Activated T-cell treated with anti-CD3 and anti-CD28 coated beads, Interleukin-2, amount 50 U/mL, for 24 hours (primary cell): Measurements from ENCODE around the gene BRD4.

Experiments used
- DNase-seq: peaks from one replicate; pipeline ENCODE4 v3.0.0-alpha.2; 2020
- H3K27ac Mint-ChIP-seq: 2 replicates; pipeline ENCODE4 v1.8.0; 2020; ENCODE audit warnings: mild to moderate bottlenecking, mixed read lengths
- H3K27me3 Mint-ChIP-seq: 2 replicates; pipeline ENCODE4 v1.8.0; 2020; ENCODE audit warnings: mixed read lengths
- H3K36me3 Mint-ChIP-seq: 2 replicates; pipeline ENCODE4 v1.8.0; 2020; ENCODE audit warnings: low read depth, mixed read lengths
- H3K4me1 Mint-ChIP-seq: 2 replicates; pipeline ENCODE4 v1.8.0; 2020; ENCODE audit warnings: low read depth, mixed read lengths
- H3K4me3 Mint-ChIP-seq: 2 replicates; pipeline ENCODE4 v1.8.0; 2020; ENCODE audit warnings: mild to moderate bottlenecking, moderate library complexity, mixed read lengths
- H3K9me3 Mint-ChIP-seq: 2 replicates; pipeline ENCODE4 v1.8.0; 2020; ENCODE audit warnings: mixed read lengths

BRD4 gene

GRCh38 chr19:15195371-15196334 lies 136.7 kb downstream of the BRD4 start:
- Mint-ChIP-seq H3K27me3 (peaks cover 73% of the 10 kb centered on the region), H3K4me1 (peaks cover 14% of the 10 kb centered on the region), H3K4me3 (no peak overlapping the region), H3K27ac (no peak overlapping the region), H3K9me3 (no peaks in the 10 kb centered on the region), H3K36me3 (no peaks in the 10 kb centered on the region)
- DNase-seq, result peak; percentile 47

DNA sequence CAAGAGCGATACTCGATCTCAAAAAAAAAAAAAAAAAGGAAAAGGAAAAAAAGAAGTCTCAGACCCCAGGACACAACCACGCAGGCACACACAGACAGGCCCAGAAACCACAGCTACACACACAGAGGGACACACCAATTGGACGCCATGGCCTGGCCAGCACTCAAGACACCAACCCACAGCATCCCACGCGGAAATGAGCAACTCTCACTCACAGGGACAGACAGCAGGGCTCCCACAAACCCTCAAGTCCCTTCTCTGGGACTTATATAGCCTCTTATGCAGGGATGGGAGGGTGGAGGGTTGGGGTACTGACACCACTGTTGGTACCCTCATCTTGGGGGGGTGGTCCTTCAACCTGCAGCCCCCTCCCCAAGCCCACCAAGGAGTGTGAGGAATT lies 137.4 kb downstream of the BRD4 start:
- Mint-ChIP-seq H3K27ac (no peak overlapping the region), H3K4me3 (no peak overlapping the region), H3K4me1 (peaks cover 14% of the 10 kb centered on the region), H3K27me3 (peaks cover 73% of the 10 kb centered on the region), H3K36me3 (no peaks in the 10 kb centered on the region), H3K9me3 (no peaks in the 10 kb centered on the region)
- DNase-seq, result no peak

DNA sequence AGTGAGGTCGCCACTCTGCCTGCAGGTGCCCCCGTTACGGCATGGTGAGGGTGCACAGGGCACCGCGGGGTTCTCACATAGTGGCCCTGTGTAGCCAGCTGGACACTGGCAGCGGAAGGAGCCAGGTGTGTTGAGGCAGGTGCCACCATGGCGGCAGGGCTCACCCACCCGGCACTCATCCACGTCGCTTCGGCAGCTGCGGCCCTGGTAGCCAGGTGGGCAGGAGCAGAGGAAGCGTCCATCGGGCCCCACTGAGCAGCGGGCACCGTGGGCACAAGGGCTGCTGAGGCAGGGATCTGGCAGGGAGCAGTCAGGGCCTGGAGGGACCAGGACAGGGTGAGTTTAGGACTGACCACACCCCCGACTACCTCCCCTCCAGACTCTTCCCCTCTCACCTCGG lies 140.4 kb downstream of the BRD4 start:
- no peak overlapping the region for H3K27ac Mint-ChIP-seq
- no peak for DNase-seq
- H3K9me3 Mint-ChIP-seq, result no peaks in the 10 kb centered on the region
- H3K4me3 Mint-ChIP-seq, result no peak overlapping the region
- peaks cover 53% of the 10 kb centered on the region for H3K27me3 Mint-ChIP-seq
- peaks cover 8% of the 10 kb centered on the region for H3K4me1 Mint-ChIP-seq
- H3K36me3 Mint-ChIP-seq, result no peaks in the 10 kb centered on the region

DNA sequence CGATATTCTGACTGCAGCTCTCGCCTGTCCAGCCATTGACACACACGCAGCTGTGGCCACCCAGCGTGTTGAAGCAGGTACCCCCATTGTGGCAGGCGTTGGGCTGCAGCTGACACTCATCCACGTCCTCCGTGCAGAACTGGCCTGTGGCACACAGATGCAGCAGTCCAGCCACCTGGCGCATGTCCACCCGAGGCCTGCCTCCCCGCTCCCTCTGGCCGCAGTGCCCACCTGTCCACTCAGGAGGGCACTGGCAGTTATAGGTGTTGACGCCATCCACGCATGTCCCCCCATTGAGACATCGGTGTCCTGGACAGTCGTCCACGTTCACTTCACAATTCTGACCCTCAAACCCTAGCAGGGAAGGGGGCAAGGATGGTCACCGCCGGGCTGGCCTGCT lies 140.8 kb downstream of the BRD4 start:
- DNase-seq, result no peak
- H3K36me3 Mint-ChIP-seq, result no peaks in the 10 kb centered on the region
- peaks cover 48% of the 10 kb centered on the region for H3K27me3 Mint-ChIP-seq
- H3K4me1 Mint-ChIP-seq, result peaks cover 8% of the 10 kb centered on the region
- no peak overlapping the region for H3K27ac Mint-ChIP-seq
- H3K9me3 Mint-ChIP-seq, result no peaks in the 10 kb centered on the region
- no peak overlapping the region for H3K4me3 Mint-ChIP-seq

GRCh38 chr19:15188851-15189250 lies 143.5 kb downstream of the BRD4 start:
- Mint-ChIP-seq H3K36me3 (no peaks in the 10 kb centered on the region), H3K4me3 (no peak overlapping the region), H3K4me1 (no peaks in the 10 kb centered on the region), H3K9me3 (no peaks in the 10 kb centered on the region), H3K27ac (no peak overlapping the region), H3K27me3 (peaks cover 28% of the 10 kb centered on the region)
- no peak for DNase-seq

DNA sequence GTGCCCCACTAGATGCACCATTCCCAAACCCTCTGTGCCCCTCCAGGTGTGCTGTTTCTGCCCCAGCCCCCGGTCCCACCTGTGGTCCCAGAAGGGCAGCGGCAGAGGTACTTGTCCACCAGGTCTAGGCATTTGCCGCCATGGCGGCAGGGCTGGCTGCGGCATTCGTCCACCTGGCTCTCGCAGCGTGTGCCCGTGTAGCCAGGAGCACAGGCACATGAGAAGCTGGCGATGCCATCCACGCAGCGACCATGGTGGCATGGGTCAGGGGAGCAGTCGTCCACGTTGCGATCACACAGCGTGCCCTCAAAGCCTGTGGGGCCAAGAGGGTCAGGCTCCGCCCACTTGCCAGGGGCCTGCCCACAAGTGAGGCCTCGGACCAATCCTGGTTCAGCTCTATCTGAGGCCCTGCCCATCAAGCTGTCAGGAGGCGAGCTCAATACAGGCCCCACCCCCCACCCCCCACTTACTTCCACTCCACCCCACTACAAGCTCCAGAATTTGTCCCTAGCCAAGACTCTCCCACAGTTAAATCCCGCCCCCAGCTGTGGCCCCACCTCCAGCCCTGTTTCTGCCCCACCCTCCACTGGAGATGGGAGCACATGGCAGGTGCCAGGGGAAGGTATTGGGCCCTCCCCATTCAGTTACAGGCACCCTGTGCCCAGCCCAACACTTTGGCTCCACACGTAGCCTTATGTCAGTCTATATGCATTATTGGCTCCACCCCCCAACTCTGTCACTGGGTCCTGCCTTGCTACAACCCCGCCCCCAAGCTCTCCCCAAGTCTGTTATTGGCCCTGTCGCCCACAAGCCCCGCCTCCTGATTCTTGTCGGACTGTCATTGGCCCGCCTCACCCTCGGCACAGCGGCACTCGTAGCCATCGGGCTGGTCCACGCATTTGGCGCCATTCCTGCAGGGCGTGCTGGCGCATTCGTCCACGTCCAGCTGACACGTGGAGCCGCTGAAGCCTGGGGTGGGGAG lies 145.0 kb downstream of the BRD4 start:
- Mint-ChIP-seq H3K27ac (no peak overlapping the region), H3K27me3 (peaks cover 16% of the 10 kb centered on the region), H3K36me3 (no peaks in the 10 kb centered on the region), H3K4me1 (no peaks in the 10 kb centered on the region), H3K4me3 (no peak overlapping the region), H3K9me3 (no peaks in the 10 kb centered on the region)
- no peak for DNase-seq
